Limb (tissue), 2 donors: ENCODE data around the gene SCAMP2.
"Not testable (repeated sequence)": the region's sequence is repeated elsewhere in the genome, so short reads cannot be mapped to it uniquely, and the experiment has no call there.

ENCODE experiments used
- DNase-seq, 2 donors: peaks; one replicate each; pipeline ENCODE4 v3.0.0-alpha.2; 2016; ENCODE audit errors: extremely low spot score in 2 of 2

Gene SCAMP2

DNA sequence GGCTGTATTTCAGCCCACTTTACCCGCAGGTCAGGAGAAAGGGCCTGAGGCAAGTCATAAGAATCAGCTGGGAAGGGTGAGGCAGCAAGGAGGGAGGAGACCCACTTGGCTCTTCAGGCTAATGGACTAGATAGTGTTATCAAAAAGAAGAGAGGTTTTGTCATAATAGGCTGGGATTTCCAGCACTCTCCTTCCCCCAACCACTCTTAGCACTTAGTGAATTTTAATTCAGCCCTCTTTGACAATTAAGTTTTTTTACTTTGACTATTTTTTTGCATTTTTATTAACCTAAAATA, 17.4 kb upstream of the SCAMP2 start:
- DNase-seq = no peak

DNA sequence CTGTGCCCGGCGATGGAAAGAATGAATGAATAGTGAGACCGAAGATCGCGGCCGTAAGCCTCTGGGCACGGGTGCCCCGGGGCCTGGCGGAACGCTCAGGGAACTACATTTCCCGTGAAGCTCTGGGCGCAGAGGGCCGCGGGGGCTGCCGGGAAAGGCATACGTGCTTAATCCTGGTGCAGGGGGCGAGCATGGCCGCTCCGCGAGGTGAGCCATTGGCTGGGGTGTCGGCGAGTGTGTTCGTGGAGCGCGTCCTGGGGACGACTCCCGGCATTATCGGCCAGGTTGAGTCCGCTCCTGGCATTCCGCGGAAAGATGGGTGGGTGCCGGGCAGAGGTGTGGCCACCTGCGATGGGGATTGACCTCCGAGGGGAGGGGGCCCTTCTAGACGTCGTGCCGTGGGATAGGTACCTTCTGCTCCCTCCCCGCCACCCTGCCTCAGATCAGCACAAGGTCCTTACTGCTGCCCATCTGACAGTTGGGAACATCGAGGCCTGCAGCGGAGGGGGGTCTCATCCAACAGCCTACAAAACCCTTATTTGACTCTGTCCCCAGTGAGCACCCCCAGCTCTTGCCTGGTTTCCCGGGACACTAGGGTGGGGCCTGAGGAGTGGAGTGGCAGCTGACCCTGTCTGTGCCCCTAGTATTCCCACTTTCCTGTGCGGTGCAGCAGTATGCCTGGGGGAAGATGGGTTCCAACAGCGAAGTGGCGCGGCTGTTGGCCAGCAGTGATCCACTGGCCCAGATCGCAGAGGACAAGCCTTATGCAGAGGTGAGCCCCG, 16.9 kb upstream of the SCAMP2 start, which contains the start of gene MPI:
MPI (plus strand) TSS at position 160 of the 782 bp plus-strand sequence; CDS start at position 192, 32 bp downstream.
- DNase-seq = peak; percentile 82 to 92

DNA sequence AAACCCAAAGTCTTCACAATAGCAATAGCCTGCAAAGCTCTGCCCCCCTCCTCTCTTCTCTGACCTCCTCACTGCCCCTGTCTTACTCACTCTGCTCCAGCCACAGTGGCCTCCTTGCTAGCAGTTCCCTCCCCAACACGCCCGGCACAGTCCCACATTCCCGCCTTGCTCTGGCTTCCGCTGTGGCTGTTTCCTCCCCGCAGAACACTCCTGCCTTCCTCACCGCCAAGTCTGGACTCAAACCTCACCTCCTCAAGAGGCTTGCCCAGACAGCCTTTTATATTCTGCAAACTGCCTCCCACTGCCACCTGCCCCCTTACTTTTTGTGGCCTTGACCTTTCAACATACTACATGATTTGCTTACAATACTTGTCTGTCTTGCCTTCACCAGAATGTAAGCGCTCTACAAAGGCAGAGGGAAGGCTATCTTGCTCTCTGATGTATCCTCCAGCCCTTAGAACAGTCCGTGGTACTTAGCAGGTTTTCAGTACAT, 16.3 kb upstream of the SCAMP2 start:
- peak in 1 of 2 donors; percentile 56 for DNase-seq

DNA sequence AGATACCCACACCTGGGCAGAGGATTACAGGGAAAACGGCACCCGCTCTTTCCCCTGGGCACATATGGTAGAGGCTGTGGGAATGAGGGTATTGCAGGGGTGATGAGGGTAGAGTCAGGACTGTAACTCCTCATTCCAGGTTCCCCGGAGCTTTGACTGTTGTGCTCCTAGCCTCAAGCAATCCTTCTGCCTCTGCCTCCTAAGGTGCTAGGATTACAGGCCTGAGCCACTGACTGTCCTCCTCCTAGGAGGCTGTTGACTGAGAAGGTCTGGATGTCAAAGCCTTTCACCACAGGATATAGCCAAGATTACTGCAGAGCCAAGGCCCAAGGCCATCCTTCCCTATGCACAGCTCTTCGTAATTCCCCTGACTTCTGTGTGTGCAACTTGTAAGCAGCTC, 15.6 kb upstream of the SCAMP2 start:
- no peak for DNase-seq

GRCh38 chr15:74887537-74888193, 14.5 kb upstream of the SCAMP2 start:
- DNase-seq = not testable (repeated sequence)

DNA sequence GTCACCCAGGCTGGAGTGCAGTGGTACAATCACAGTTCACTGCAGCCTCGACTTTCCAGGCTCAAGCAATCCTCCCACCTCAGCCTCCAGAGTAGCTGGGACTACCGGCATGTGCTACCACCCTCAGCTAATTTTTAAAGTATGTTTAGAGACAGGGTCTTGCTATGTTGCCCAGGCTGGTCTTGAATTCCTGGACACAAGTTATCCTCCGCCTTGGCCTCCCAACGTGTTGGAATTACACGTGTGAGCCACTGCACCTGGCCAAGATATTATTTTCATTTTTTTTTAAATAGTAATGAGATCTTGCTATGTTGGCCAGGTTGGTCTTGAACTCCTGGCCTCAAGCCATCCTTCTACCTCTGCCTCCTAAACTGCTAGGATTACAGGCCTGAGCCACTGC, 12.3 kb upstream of the SCAMP2 start:
- no peak for DNase-seq

- DNase-seq = no peak
Measured at GRCh38 chr15:74884428-74885223, 11.5 kb upstream of the SCAMP2 start.

DNA sequence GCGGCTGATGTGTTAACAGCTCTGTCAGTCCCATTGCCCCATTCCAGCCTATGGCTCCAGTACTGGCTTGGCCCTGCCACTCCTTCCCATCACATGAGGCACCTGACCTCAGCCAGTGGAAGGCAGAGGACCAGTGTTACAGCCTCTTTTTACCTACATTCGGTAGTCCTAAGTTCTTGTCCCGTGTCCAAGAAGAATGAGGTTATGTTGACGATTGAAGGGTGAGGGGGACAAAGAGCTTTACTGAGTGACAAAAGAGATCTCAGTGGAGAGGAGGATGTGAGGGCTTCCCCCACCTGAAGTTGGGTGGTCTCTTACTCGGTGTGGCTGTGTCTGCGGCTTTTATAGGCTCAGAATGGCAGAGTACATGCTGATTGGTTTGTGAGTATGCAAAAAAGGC, 9.4 kb upstream of the SCAMP2 start:
- DNase-seq = no peak

- DNase-seq = no peak
Measured at GRCh38 chr15:74878273-74878672, 5.1 kb upstream of the SCAMP2 start.

DNA sequence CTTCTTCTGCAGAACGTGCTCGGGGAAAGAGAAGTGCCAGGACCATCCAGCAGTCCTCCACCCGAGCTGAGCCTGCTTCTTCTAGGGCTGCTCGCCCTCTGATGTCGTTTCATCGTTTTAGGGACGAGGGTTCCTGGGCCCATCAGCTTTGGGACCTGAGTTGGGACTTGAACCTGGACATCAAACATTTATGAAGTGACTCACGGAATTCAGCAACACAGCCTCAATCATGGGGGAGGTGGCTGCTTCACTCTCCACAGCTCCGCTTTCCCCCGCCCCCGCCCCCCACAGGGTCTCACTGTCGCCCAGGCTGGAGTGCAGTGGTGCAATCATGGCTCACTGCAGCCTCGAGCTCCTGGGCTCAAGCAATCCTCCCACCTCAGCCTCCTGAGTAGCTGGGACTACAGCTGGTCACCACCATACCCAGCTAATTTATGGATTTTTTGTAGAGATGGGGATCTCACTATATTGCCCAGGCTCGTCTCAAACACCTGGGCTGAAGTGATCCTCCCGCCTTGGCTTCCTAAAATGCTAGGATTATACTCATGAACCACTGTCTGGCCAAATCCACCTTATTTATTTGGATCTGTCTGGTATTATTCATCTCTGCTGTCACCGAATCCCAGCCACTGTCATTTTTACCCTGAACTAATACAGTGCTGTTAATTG, 725 bp upstream of the SCAMP2 start:
- no peak for DNase-seq

DNA sequence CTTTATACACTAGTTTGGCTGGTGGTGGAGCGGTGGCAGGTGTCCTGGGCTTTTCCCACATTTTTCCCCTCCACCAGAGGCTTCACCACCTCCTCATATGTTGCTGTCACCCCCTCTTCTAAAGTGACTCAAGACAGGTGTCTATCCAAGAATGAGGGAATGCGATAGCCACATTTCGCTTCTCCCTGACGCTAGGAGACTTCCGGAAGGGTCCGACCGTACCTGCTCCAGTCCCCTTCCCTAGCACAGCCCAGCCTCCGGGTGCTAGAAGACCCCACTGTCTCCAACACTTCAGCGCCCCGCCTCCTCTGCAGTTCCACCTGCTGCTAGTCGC, 496 bp downstream of the SCAMP2 start:
- no peak for DNase-seq

- no peak for DNase-seq
Measured at GRCh38 chr15:74870436-74871215, 2.5 kb downstream of the SCAMP2 start.

DNA sequence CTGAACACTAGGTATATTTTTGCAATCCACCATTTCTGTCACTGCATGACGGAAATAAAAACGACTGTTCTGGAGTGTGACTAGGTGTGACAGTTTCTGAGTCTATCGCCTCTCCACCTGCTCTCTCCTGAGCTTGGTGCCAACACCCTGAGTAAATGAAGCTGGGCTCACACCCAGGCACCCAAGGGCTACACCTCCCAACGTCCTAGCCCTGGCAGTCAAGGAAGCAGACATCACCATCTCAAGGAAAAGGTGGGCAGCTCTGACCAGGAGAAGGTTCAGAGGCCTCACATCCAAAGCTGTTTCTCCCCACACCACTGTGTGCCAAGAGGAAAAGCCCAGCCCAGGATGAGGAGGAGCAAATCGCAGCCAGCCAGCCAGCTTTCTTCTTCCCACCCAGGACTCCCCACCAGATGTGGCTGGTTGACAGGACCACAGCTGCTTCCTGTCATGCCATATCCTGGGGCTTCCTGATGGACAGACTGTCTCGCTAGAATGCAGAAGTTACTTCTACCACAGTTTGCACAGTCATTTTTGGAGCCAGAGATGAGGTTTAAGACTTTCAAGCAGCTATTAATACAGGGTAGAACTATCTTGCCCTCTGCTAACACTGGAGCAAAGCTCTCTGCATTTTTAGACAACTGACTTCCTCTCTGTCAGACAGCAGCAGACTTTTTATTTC, 3.3 kb downstream of the SCAMP2 start:
- peak in 1 of 2 donors; percentile 38 for DNase-seq

DNA sequence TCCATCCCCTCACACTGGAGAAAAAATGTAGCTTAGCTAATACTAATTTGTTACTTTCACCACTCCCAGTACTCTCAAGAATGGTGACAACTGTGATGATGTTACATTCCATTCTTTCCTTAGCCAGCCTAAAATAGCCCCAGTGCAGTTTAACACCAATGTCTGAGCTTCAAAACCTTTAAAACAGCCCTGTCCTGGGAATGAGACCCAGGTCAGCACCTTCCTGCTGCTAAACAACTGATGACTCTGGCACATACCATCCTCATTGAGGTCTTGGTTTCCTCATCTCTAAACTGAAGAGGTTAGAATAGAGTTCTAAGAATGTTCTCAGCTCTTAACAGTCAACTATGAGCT, 3.8 kb downstream of the SCAMP2 start:
- no peak for DNase-seq

DNA sequence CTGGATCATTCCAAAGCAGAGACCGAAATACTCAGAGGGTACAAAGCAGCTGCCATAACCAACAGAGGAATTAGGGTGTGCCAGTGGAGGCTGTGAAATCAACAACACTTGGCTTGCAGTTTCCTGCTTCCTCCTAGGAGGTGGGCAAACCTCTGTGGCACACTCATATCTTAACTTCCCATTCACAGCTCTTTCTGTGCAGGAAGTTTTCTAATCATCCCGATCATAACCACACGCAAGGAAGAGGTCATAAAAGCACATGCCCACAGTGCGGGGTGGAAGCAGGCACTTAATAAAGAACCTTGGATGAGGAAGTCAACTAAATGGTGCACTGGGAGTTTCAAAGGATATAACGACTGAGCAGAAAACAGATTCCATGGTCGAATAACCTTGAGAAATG, 5.1 kb downstream of the SCAMP2 start:
- no peak for DNase-seq

DNA sequence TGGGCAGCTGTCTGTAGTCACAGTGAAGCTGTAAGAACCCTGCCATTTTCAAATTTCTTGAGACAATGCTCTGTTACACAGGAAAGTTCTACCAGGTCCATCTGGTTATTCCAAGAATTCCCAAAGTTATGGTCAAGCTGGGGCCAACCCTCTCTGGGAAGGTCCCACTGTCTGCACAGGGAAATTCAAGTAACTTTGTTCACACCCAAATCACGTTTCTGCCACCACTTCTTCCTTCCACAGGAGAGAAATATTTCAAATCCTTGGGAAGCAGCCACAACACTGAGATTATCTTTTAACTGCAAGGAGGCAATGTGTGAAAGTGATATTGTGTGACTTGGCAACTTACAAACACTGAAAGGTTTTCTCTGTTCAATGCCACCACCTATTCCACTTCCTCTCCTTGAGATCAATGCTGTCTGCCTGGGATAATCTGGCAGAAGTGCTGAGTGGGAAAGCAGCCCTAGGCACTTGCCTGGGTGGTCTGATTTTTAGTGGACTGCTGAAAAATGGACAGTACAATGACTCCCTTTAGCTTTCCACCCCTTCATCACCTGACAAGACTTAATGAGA, 5.6 kb downstream of the SCAMP2 start:
- no peak for DNase-seq

GRCh38 chr15:74866090-74866489, 7.1 kb downstream of the SCAMP2 start:
- DNase-seq = no peak

DNA sequence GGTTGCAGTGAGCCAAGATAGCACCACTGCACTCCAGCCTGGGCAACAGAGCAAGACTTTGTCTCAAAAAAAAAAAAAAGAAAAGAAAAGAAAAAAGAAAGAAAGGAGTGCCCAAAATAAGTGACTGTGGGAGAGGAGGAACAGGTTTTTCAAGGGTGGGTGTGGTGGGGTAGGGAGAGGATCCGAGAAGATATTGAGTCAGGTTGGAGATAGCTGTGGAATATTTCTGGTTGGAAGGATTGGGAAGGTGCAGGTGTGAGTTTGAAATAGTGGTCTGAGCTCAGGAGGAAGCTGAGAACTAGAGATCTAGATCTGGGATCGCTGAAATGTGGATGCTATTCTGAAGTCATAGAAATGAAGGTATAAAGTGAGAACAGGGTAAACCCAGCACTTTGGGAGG, 7.8 kb downstream of the SCAMP2 start:
- no peak for DNase-seq

- no peak for DNase-seq
Measured at GRCh38 chr15:74864296-74864695, 8.9 kb downstream of the SCAMP2 start.
